Astrocyte (in vitro differentiated cells and primary cell): Measurements from ENCODE around the gene PDE4A. TPM values are rescaled to one million over a fixed set of nuclear protein-coding genes. Genes with fewer than 3 reads are reported as not detected.

ENCODE experiments used
- DNase-seq: peaks from one replicate; pipeline ENCODE4 v3.0.0-alpha.2; 2010; ENCODE audit warnings: low read depth
- FAIRE-seq: peaks from 2 replicates; lab custom pipeline; 2011; peaks lifted over from hg19 to GRCh38; lab: Jason Lieb, UNC
- H2AFZ ChIP-seq: 2 replicates; pipeline ENCODE4 v1.6.0; 2012; ENCODE audit warnings: low read depth, low read length, inconsistent platforms
- H3K27ac ChIP-seq: 2 replicates; pipeline ENCODE4 v1.5.1; 2011; ENCODE audit warnings: low read depth, low read length, inconsistent platforms
- H3K27me3 ChIP-seq: 2 replicates; pipeline ENCODE4 v1.6.0; 2011; ENCODE audit warnings: low read length, inconsistent platforms; ENCODE audit not compliant: insufficient read depth
- H3K36me3 ChIP-seq: 2 replicates; pipeline ENCODE4 v1.5.1; 2011; ENCODE audit warnings: low read length, inconsistent platforms; ENCODE audit not compliant: insufficient read depth
- H3K4me1 ChIP-seq: 2 replicates; pipeline ENCODE4 v1.5.1; 2011; ENCODE audit warnings: low read length, inconsistent platforms; ENCODE audit not compliant: insufficient read depth
- H3K4me2 ChIP-seq: 2 replicates; pipeline ENCODE4 v1.6.0; 2012; ENCODE audit warnings: low read length, inconsistent platforms
- H3K4me3 ChIP-seq: 2 replicates; pipeline ENCODE4 v1.5.1; 2011; ENCODE audit warnings: low read depth, mild to moderate bottlenecking, low read length, inconsistent platforms; ENCODE audit not compliant: insufficient read depth
- H3K79me2 ChIP-seq: 2 replicates; pipeline ENCODE4 v1.6.0; 2012; ENCODE audit warnings: mild to moderate bottlenecking, low read length, inconsistent platforms; ENCODE audit not compliant: insufficient read depth
- H3K9ac ChIP-seq: 2 replicates; pipeline ENCODE4 v1.6.0; 2012; ENCODE audit warnings: mild to moderate bottlenecking, low read length, inconsistent platforms
- H3K9me3 ChIP-seq: 2 replicates; pipeline ENCODE4 v1.5.1; 2012; ENCODE audit warnings: low read depth, mild to moderate bottlenecking, low read length, inconsistent platforms; ENCODE audit not compliant: insufficient read depth
- H4K20me1 ChIP-seq: 2 replicates; pipeline ENCODE4 v1.6.0; 2012; ENCODE audit warnings: low read length, inconsistent platforms; ENCODE audit not compliant: insufficient read depth
- H3K27ac Mint-ChIP-seq: one replicate; pipeline ENCODE4 v1.8.0; 2021; ENCODE audit warnings: mild to moderate bottlenecking, mixed read lengths; ENCODE audit not compliant: unreplicated experiment
- H3K27me3 Mint-ChIP-seq: one replicate; pipeline ENCODE4 v1.8.0; 2021; ENCODE audit warnings: low read depth, mixed read lengths; ENCODE audit not compliant: unreplicated experiment
- H3K36me3 Mint-ChIP-seq: one replicate; pipeline ENCODE4 v1.8.0; 2021; ENCODE audit warnings: low read depth, mixed read lengths; ENCODE audit not compliant: unreplicated experiment
- H3K4me1 Mint-ChIP-seq: one replicate; pipeline ENCODE4 v1.8.0; 2021; ENCODE audit warnings: low read depth, mixed read lengths; ENCODE audit not compliant: unreplicated experiment
- H3K4me3 Mint-ChIP-seq: one replicate; pipeline ENCODE4 v1.8.0; 2021; ENCODE audit warnings: mild to moderate bottlenecking, moderate library complexity, mixed read lengths; ENCODE audit not compliant: unreplicated experiment
- H3K9me3 Mint-ChIP-seq: one replicate; pipeline ENCODE4 v1.8.0; 2021; ENCODE audit warnings: mild to moderate bottlenecking, mixed read lengths; ENCODE audit not compliant: unreplicated experiment
- CTCF ChIP-seq: IDR thresholded peaks from 2 replicates; pipeline ENCODE4 v1.5.1; 2011; ENCODE audit warnings: low read depth, mild to moderate bottlenecking, inconsistent platforms, low read length, moderate library complexity; ENCODE audit not compliant: insufficient read depth
- EZH2 ChIP-seq: IDR thresholded peaks from 2 replicates; pipeline ENCODE4 v1.6.1; 2012; ENCODE audit warnings: mild to moderate bottlenecking, low read length, inconsistent platforms; ENCODE audit not compliant: insufficient read depth
- total RNA-seq: library from RNA; stranded (reverse); gene quantifications from 2 replicates; pipeline ENCODE4 v1.2.1, GENCODE V29; 2021

The PDE4A gene
- total RNA-seq, 1 donor from 2014 or later = 3.2 TPM

- Histone ChIP-seq H3K36me3 (peaks cover 16% of the 10 kb centered on the region), H3K79me2 (no peaks in the 10 kb centered on the region), H2AFZ (no peak overlapping the region), H4K20me1 (peaks cover 31% of the 10 kb centered on the region), H3K4me3 (no peak overlapping the region), H3K9ac (no peak overlapping the region), H3K4me2 (no peak overlapping the region), H3K27me3 (no peaks in the 10 kb centered on the region), H3K27ac (no peak overlapping the region), H3K4me1 (no peaks in the 10 kb centered on the region), H3K9me3 (no peaks in the 10 kb centered on the region)
- Mint-ChIP-seq H3K4me1 (no peaks in the 10 kb centered on the region), H3K27ac (no peak overlapping the region), H3K27me3 (no peaks in the 10 kb centered on the region), H3K4me3 (no peak overlapping the region), H3K9me3 (no peaks in the 10 kb centered on the region), H3K36me3 (peaks cover 13% of the 10 kb centered on the region)
- peak; percentile 42 for DNase-seq
- TF ChIP-seq EZH2 = no peak
- TF ChIP-seq CTCF = peak; percentile 98
- FAIRE-seq = no peak
Measured at GRCh38 chr19:10388957-10389356, 31.4 kb upstream of the PDE4A start.

- Mint-ChIP-seq H3K4me1 (no peaks in the 10 kb centered on the region), H3K27ac (no peak overlapping the region), H3K9me3 (no peaks in the 10 kb centered on the region), H3K4me3 (no peak overlapping the region), H3K27me3 (no peaks in the 10 kb centered on the region), H3K36me3 (peaks cover 13% of the 10 kb centered on the region)
- H3K36me3 ChIP-seq = peaks cover 18% of the 10 kb centered on the region
- peaks cover 31% of the 10 kb centered on the region for H4K20me1 ChIP-seq
- DNase-seq (no peak), FAIRE-seq (no peak)
- no peak overlapping the region for H3K9ac ChIP-seq
- no peaks in the 10 kb centered on the region for H3K9me3 ChIP-seq
- no peak overlapping the region for H3K27ac ChIP-seq
- no peaks in the 10 kb centered on the region for H3K27me3 ChIP-seq
- no peaks in the 10 kb centered on the region for H3K4me1 ChIP-seq
- H3K79me2 ChIP-seq = no peaks in the 10 kb centered on the region
- H3K4me3 ChIP-seq = no peak overlapping the region
- TF ChIP-seq EZH2 = no peak
- no peak for TF ChIP-seq CTCF
- H3K4me2 ChIP-seq = no peak overlapping the region
- no peak overlapping the region for H2AFZ ChIP-seq
Measured at GRCh38 chr19:10389863-10390262, 30.5 kb upstream of the PDE4A start.

GRCh38 chr19:10390652-10391286 lies 29.6 kb upstream of the PDE4A start:
- H3K4me3 Mint-ChIP-seq = no peak overlapping the region
- H3K9me3 Mint-ChIP-seq = no peaks in the 10 kb centered on the region
- no peaks in the 10 kb centered on the region for H3K4me1 Mint-ChIP-seq
- H3K9ac ChIP-seq = no peak overlapping the region
- no peak overlapping the region for H3K27ac Mint-ChIP-seq
- H3K27ac ChIP-seq = no peak overlapping the region
- no peaks in the 10 kb centered on the region for H3K79me2 ChIP-seq
- H3K9me3 ChIP-seq = no peaks in the 10 kb centered on the region
- H3K4me3 ChIP-seq = no peak overlapping the region
- FAIRE-seq (no peak), DNase-seq (peak; percentile 36)
- TF ChIP-seq CTCF (peak; percentile 69), EZH2 (no peak)
- H3K36me3 Mint-ChIP-seq = peaks cover 16% of the 10 kb centered on the region
- H3K27me3 ChIP-seq = no peaks in the 10 kb centered on the region
- H2AFZ ChIP-seq = no peak overlapping the region
- H3K4me2 ChIP-seq = no peak overlapping the region
- peaks cover 22% of the 10 kb centered on the region for H3K36me3 ChIP-seq
- H3K4me1 ChIP-seq = no peaks in the 10 kb centered on the region
- H3K27me3 Mint-ChIP-seq = no peaks in the 10 kb centered on the region
- H4K20me1 ChIP-seq = peaks cover 37% of the 10 kb centered on the region
